ENCODE measurements around the gene HELB. TPM values are rescaled to one million over a fixed set of nuclear protein-coding genes. Genes with fewer than 3 reads are reported as not detected.

Gene HELB
- polyA plus RNA-seq, 1 donor from 2014 or later: 1.8 TPM

DNA sequence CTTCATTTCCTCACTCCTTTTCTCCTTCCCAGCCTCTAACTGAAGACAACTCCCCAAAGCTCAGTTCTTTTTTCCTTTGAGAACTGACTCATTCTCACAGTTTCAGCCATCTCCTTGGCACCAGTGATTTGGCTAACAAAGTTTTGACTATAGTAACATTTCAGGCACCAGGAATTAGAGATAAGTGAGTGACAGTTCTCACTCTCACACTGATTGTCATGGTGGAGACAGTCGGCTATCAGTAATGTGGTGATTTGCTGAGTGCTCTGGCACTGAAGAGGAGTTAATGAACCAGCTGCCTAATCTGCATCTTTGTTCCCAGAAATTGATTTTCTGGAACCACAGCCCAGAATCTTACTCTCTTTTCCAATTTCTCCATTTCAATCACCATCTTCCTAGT is 29.5 kb downstream of the HELB start:
- H3K36me3 ChIP-seq (ENCODE audit: insufficient read depth, low read length): no peaks in the 10 kb centered on the region
- no peak overlapping the region for H3K4me3 ChIP-seq (ENCODE audit: low read length)
- no peak overlapping the region for H3K9ac ChIP-seq (ENCODE audit: low read length)
- H3K27me3 ChIP-seq (ENCODE audit: insufficient read depth, low read depth, low read length): no peaks in the 10 kb centered on the region
- no peak overlapping the region for H2AFZ ChIP-seq (ENCODE audit: low read depth, low read length)
- no peak overlapping the region for H3K4me2 ChIP-seq (ENCODE audit: low read length)
- H4K20me1 ChIP-seq (ENCODE audit: insufficient read depth): no peaks in the 10 kb centered on the region
- no peaks in the 10 kb centered on the region for H3K9me2 ChIP-seq (ENCODE audit: insufficient read depth, low read length)
- no peaks in the 10 kb centered on the region for H3K9me3 ChIP-seq (ENCODE audit: low read length)
- TF ChIP-seq TAF1 (IDR thresholded peaks at IDR 0.05; ENCODE audit: low read depth) (no peak), EP300 (conservative IDR thresholded peaks at IDR 0.05; ENCODE audit: poor library complexity, severe bottlenecking) (no peak), SMC3 (conservative IDR thresholded peaks at IDR 0.05; ENCODE audit: poor library complexity) (no peak), RAD21 (conservative IDR thresholded peaks at IDR 0.05) (no peak), POLR2AphosphoS5 (IDR thresholded peaks at IDR 0.05) (no peak), EZH2 (IDR thresholded peaks at IDR 0.05; ENCODE audit: borderline replicate concordance, insufficient read depth, low read length, poor library complexity, severe bottlenecking) (no peak)
- TF ChIP-seq, protein P1, sequence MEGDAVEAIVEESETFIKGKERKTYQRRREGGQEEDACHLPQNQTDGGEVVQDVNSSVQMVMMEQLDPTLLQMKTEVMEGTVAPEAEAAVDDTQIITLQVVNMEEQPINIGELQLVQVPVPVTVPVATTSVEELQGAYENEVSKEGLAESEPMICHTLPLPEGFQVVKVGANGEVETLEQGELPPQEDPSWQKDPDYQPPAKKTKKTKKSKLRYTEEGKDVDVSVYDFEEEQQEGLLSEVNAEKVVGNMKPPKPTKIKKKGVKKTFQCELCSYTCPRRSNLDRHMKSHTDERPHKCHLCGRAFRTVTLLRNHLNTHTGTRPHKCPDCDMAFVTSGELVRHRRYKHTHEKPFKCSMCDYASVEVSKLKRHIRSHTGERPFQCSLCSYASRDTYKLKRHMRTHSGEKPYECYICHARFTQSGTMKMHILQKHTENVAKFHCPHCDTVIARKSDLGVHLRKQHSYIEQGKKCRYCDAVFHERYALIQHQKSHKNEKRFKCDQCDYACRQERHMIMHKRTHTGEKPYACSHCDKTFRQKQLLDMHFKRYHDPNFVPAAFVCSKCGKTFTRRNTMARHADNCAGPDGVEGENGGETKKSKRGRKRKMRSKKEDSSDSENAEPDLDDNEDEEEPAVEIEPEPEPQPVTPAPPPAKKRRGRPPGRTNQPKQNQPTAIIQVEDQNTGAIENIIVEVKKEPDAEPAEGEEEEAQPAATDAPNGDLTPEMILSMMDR (IDR thresholded peaks at IDR 0.05; ENCODE audit: poor library complexity, severe bottlenecking): no peak
- TF ChIP-seq, protein P2, sequence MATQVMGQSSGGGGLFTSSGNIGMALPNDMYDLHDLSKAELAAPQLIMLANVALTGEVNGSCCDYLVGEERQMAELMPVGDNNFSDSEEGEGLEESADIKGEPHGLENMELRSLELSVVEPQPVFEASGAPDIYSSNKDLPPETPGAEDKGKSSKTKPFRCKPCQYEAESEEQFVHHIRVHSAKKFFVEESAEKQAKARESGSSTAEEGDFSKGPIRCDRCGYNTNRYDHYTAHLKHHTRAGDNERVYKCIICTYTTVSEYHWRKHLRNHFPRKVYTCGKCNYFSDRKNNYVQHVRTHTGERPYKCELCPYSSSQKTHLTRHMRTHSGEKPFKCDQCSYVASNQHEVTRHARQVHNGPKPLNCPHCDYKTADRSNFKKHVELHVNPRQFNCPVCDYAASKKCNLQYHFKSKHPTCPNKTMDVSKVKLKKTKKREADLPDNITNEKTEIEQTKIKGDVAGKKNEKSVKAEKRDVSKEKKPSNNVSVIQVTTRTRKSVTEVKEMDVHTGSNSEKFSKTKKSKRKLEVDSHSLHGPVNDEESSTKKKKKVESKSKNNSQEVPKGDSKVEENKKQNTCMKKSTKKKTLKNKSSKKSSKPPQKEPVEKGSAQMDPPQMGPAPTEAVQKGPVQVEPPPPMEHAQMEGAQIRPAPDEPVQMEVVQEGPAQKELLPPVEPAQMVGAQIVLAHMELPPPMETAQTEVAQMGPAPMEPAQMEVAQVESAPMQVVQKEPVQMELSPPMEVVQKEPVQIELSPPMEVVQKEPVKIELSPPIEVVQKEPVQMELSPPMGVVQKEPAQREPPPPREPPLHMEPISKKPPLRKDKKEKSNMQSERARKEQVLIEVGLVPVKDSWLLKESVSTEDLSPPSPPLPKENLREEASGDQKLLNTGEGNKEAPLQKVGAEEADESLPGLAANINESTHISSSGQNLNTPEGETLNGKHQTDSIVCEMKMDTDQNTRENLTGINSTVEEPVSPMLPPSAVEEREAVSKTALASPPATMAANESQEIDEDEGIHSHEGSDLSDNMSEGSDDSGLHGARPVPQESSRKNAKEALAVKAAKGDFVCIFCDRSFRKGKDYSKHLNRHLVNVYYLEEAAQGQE (IDR thresholded peaks at IDR 0.05; ENCODE audit: borderline replicate concordance): no peak
- H3K27ac ChIP-seq (ENCODE audit: low read length): no peak overlapping the region
- H3K79me2 ChIP-seq (replicated peaks; ENCODE audit: insufficient read depth, low read length): no peaks in the 10 kb centered on the region
- H3F3A ChIP-seq (ENCODE audit: insufficient read depth, low read length, poor library complexity, severe bottlenecking): no peaks in the 10 kb centered on the region

DNA sequence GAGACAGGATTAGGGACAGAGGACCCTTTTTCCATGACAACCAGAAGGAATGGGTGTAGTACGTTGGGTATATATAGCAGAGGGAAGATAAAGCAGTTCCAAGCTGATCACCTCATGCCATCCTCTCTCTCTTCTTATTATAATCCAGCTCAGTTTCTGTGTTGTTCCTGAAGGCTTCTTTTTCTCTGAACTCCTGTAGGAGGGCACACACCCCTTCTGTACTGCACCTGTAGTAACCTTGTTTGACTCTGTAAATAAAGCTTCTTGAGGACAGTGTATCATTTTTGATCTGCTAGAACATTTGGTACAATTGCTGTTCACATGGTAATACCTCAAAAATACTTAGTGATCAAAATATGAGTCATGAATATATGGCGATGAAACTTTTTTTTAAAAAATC is 33.5 kb downstream of the HELB start:
- TF ChIP-seq EP300 (conservative IDR thresholded peaks at IDR 0.05; ENCODE audit: poor library complexity, severe bottlenecking) (no peak), POLR2AphosphoS5 (IDR thresholded peaks at IDR 0.05) (no peak), RAD21 (conservative IDR thresholded peaks at IDR 0.05) (no peak), EZH2 (IDR thresholded peaks at IDR 0.05; ENCODE audit: borderline replicate concordance, insufficient read depth, low read length, poor library complexity, severe bottlenecking) (no peak)
- TF ChIP-seq, protein P1 (IDR thresholded peaks at IDR 0.05; ENCODE audit: poor library complexity, severe bottlenecking): no peak
- TF ChIP-seq, protein P2 (IDR thresholded peaks at IDR 0.05; ENCODE audit: borderline replicate concordance): no peak
- H4K20me1 ChIP-seq (ENCODE audit: insufficient read depth): no peaks in the 10 kb centered on the region
- no peaks in the 10 kb centered on the region for H3K27me3 ChIP-seq (ENCODE audit: insufficient read depth, low read depth, low read length)
- no peak overlapping the region for H3K27ac ChIP-seq (ENCODE audit: low read length)
- no peaks in the 10 kb centered on the region for H3K79me2 ChIP-seq (replicated peaks; ENCODE audit: insufficient read depth, low read length)
- no peak overlapping the region for H3K4me3 ChIP-seq (ENCODE audit: low read length)
- no peak overlapping the region for H3K4me2 ChIP-seq (ENCODE audit: low read length)
- H3K9me2 ChIP-seq (ENCODE audit: insufficient read depth, low read length): no peaks in the 10 kb centered on the region
- no peaks in the 10 kb centered on the region for H3K9me3 ChIP-seq (ENCODE audit: low read length)
- no peaks in the 10 kb centered on the region for H3K36me3 ChIP-seq (ENCODE audit: insufficient read depth, low read length)
- no peaks in the 10 kb centered on the region for H3F3A ChIP-seq (ENCODE audit: insufficient read depth, low read length, poor library complexity, severe bottlenecking)
- H2AFZ ChIP-seq (ENCODE audit: low read depth, low read length): no peak overlapping the region
- no peak overlapping the region for H3K9ac ChIP-seq (ENCODE audit: low read length)
